Panc1 (cell line): ENCODE measurements around the gene FA2H. TPM values are rescaled to one million over a fixed set of nuclear protein-coding genes. Genes with fewer than 3 reads are reported as not detected.

Experiments used
- ATAC-seq: fragments of 200-7000 bp; cut with Tn5 transposase; 2 replicates; pipeline ENCODE4 v1.9.1; 2020; ENCODE audit warnings: mild to moderate bottlenecking, moderate library complexity
- BruUV-seq: library from RNA; stranded (reverse); fragments of 400-500 nt; replicated peaks from 2 replicates; lab custom pipeline; 2021; lab: Mats Ljungman, UMichigan
- CTCF ChIA-PET: fragments of 300-600 bp; sonication (Branson Sonifier 250); formaldehyde crosslinking; loops from one replicate; lab custom pipeline; 2022; ENCODE audit warnings: antibody characterized with exemption; lab: Charles Lee
- POLR2A ChIA-PET: fragments of 300-600 bp; sonication (Branson Sonifier 250); formaldehyde crosslinking; loops from one replicate; lab custom pipeline; 2022; ENCODE audit warnings: antibody characterized with exemption; lab: Charles Lee
- DNase-seq: peaks from one replicate; pipeline ENCODE4 v3.0.0-alpha.2; 2010; ENCODE audit warnings: low read depth, low spot score
- H3K27ac ChIP-seq: 2 replicates; pipeline ENCODE4 v1.5.1; 2011; ENCODE audit warnings: mild to moderate bottlenecking, low read length, inconsistent platforms
- H3K27me3 ChIP-seq: fragments of 200-500 bp; sonication (Bioruptor generic); 2 replicates; pipeline ENCODE4 v1.6.0; 2014; ENCODE audit warnings: low read length, inconsistent platforms; ENCODE audit not compliant: control insufficient read depth, insufficient read depth
- H3K36me3 ChIP-seq: fragments of 200-500 bp; sonication (Bioruptor generic); 2 replicates; pipeline ENCODE4 v1.5.1; 2014; ENCODE audit warnings: inconsistent platforms, mild to moderate bottlenecking, low read length, moderate library complexity; ENCODE audit not compliant: control insufficient read depth, insufficient read depth
- H3K4me1 ChIP-seq: 2 replicates; pipeline ENCODE4 v1.5.1; 2011; ENCODE audit warnings: inconsistent platforms, mild to moderate bottlenecking, low read length, moderate library complexity; ENCODE audit not compliant: control insufficient read depth, insufficient read depth
- H3K4me3 ChIP-seq, 2 experiments: 2 replicates each; pipeline ENCODE4 v1.5.1; 2011 to 2012; ENCODE audit warnings: low read depth in 2 of 2, low read length in 2 of 2, mild to moderate bottlenecking in 2 of 2, inconsistent platforms in 1 of 2, moderate library complexity in 1 of 2
- H3K9me3 ChIP-seq: fragments of 200-500 bp; sonication (Bioruptor generic); 2 replicates; pipeline ENCODE4 v1.5.1; 2014; ENCODE audit warnings: low read depth, mild to moderate bottlenecking, inconsistent platforms, low read length, moderate library complexity; ENCODE audit not compliant: control insufficient read depth, insufficient read depth
- CTCF ChIP-seq: fragments of 450-650 bp; IDR thresholded peaks from 2 replicates; pipeline ENCODE4 v1.5.1; 2017; ENCODE audit warnings: mild to moderate bottlenecking
- POLR2AphosphoS5 ChIP-seq: IDR thresholded peaks from 2 replicates; pipeline ENCODE4 v1.6.1; 2012; ENCODE audit warnings: mild to moderate bottlenecking, low read depth, low read length, moderate library complexity
- TCF7L2 ChIP-seq: IDR thresholded peaks from 2 replicates; pipeline ENCODE4 v1.6.1; 2011; ENCODE audit warnings: mild to moderate bottlenecking, low read depth, low read length, inconsistent platforms
- in situ Hi-C: cut with HindIII; loops from 2 replicates; pipeline ENCODE4 v1.10.0; 2016; ENCODE audit warnings: low sequenced_read_pairs, low pct_unique_long_range_greater_than_20kb
- intact Hi-C: fragments of 100-400 bp; cut with micrococcal nuclease; formaldehyde crosslinking; loops from one replicate; pipeline ENCODE4 v1.10.0; 2022; ENCODE audit not compliant: unreplicated experiment
- total RNA-seq: library from RNA; stranded (reverse); gene quantifications from one replicate; pipeline ENCODE4 v1.2.1, GENCODE V29; 2021; ENCODE audit not compliant: unreplicated experiment
- TF ChIP-seq, protein P1 (sequence below), 2 experiments: IDR thresholded peaks; 2 replicates each; pipeline ENCODE4 v1.6.1; 2011 to 2012; ENCODE audit warnings: low read depth in 2 of 2, control low read depth in 1 of 2, low read length in 1 of 2, mild to moderate bottlenecking in 1 of 2, moderate library complexity in 1 of 2; ENCODE audit not compliant: insufficient read depth in 1 of 2

Gene FA2H
- total RNA-seq, 1 experiment from 2014 or later, result 0.15 TPM

- no peak overlapping the region for H3K4me3 ChIP-seq
- intact Hi-C loops (no loop called here), in situ Hi-C loops (no loop called here)
- POLR2A ChIA-PET, result no interaction called here
- no peak overlapping the region for H3K27ac ChIP-seq
- H3K4me1 ChIP-seq, result no peaks in the 10 kb centered on the region
- no TSS peak for BruUV-seq
- DNase-seq (no peak), ATAC-seq (peak; percentile 55; the same call in 1 of the 2 replicates)
- H3K27me3 ChIP-seq, result no peaks in the 10 kb centered on the region
- TF ChIP-seq, protein P1, sequence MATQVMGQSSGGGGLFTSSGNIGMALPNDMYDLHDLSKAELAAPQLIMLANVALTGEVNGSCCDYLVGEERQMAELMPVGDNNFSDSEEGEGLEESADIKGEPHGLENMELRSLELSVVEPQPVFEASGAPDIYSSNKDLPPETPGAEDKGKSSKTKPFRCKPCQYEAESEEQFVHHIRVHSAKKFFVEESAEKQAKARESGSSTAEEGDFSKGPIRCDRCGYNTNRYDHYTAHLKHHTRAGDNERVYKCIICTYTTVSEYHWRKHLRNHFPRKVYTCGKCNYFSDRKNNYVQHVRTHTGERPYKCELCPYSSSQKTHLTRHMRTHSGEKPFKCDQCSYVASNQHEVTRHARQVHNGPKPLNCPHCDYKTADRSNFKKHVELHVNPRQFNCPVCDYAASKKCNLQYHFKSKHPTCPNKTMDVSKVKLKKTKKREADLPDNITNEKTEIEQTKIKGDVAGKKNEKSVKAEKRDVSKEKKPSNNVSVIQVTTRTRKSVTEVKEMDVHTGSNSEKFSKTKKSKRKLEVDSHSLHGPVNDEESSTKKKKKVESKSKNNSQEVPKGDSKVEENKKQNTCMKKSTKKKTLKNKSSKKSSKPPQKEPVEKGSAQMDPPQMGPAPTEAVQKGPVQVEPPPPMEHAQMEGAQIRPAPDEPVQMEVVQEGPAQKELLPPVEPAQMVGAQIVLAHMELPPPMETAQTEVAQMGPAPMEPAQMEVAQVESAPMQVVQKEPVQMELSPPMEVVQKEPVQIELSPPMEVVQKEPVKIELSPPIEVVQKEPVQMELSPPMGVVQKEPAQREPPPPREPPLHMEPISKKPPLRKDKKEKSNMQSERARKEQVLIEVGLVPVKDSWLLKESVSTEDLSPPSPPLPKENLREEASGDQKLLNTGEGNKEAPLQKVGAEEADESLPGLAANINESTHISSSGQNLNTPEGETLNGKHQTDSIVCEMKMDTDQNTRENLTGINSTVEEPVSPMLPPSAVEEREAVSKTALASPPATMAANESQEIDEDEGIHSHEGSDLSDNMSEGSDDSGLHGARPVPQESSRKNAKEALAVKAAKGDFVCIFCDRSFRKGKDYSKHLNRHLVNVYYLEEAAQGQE (IDR thresholded peaks at IDR 0.05; ENCODE audit: insufficient read depth in 1 of 2, low read depth in 2 of 2, low read length in 1 of 2), result no peak
- TF ChIP-seq TCF7L2 (no peak), CTCF (peak; percentile 79)
- H3K36me3 ChIP-seq, result no peaks in the 10 kb centered on the region
- CTCF ChIA-PET, result interaction anchor here (0.5 to 1.7 kb wide), 2 partner anchors 13 to 266 kb away, joined by 4 to 8 read pairs; no protein-coding TSS in a partner anchor
- H3K9me3 ChIP-seq, result no peaks in the 10 kb centered on the region
Measured at GRCh38 chr16:74726716-74727115, 47.9 kb downstream of the FA2H start.

GRCh38 chr16:74725651-74726455 is 48.8 kb downstream of the FA2H start:
- no peak for DNase-seq
- intact Hi-C loops (no loop called here), in situ Hi-C loops (no loop called here)
- ChIA-PET CTCF (interaction anchor here (1.7 kb wide), 1 partner anchor 12 kb away, joined by 4 read pairs; no protein-coding TSS in a partner anchor), POLR2A (no interaction called here)
- Histone ChIP-seq H3K27ac (no peak overlapping the region), H3K9me3 (no peaks in the 10 kb centered on the region), H3K4me1 (no peaks in the 10 kb centered on the region), H3K4me3 (no peak overlapping the region), H3K27me3 (no peaks in the 10 kb centered on the region), H3K36me3 (no peaks in the 10 kb centered on the region)
- no TSS peak for BruUV-seq
- no peak for ATAC-seq
- no peak for TF ChIP-seq POLR2AphosphoS5
- TF ChIP-seq TCF7L2, result no peak
- no peak for TF ChIP-seq CTCF
